ENCODE data around the gene PJA2.
A peak's percentile ranks its signal among the peaks of the same experiment; 100 is the strongest.

PJA2 gene

GRCh38 chr5:109410389-109411148 lies 795 bp upstream of the PJA2 start:
- Histone ChIP-seq H2AK5ac (ENCODE audit: low read depth, low read length) (no peak overlapping the region), H4K8ac (ENCODE audit: low read depth, low read length) (no peak overlapping the region), H3K18ac (ENCODE audit: low read length) (peak overlapping the region; percentile 65), H3K9me3 (replicated peaks in 1 of 2; ENCODE audit: control insufficient read depth in 2 of 2, insufficient read depth in 1 of 2, low read depth in 1 of 2, low read length in 2 of 2) (peaks cover 2 to 23% of the 10 kb centered on the region in 2 donors), H3K23ac (ENCODE audit: low read depth, low read length, poor library complexity) (no peak overlapping the region), H3K9ac (ENCODE audit: low read depth, low read length, poor library complexity) (no peak overlapping the region), H3K4me1 (ENCODE audit: control insufficient read depth in 2 of 2, insufficient read depth in 1 of 2, low read depth in 1 of 2, low read length in 2 of 2) (peaks cover 6 to 12% of the 10 kb centered on the region in 2 donors), H4K91ac (ENCODE audit: low read depth, low read length, poor library complexity) (no peak overlapping the region), H2BK120ac (ENCODE audit: low read depth, low read length) (no peak overlapping the region), H3K14ac (ENCODE audit: low read length) (no peak overlapping the region), H3K4ac (ENCODE audit: low read length) (no peak overlapping the region), H3K79me1 (ENCODE audit: low read depth, low read length) (peaks cover 2% of the 10 kb centered on the region), H2AFZ (ENCODE audit: low read length) (peak overlapping the region; percentile 69), H2BK5ac (ENCODE audit: low read length) (no peak overlapping the region), H2BK12ac (ENCODE audit: low read length) (no peak overlapping the region), H2BK15ac (ENCODE audit: low read length) (no peak overlapping the region), H3K4me2 (ENCODE audit: insufficient read depth, low read length, poor library complexity, severe bottlenecking) (peak overlapping the region; percentile 67), H3K36me3 (replicated peaks in 1 of 2; ENCODE audit: control insufficient read depth in 2 of 2, insufficient read depth in 2 of 2, low read length in 2 of 2) (no peaks in the 10 kb centered on the region), H3K27me3 (ENCODE audit: control insufficient read depth in 3 of 3, insufficient read depth in 3 of 3, low read depth in 1 of 3, low read length in 3 of 3) (no peaks in the 10 kb centered on the region), H3K27ac (replicated peaks; ENCODE audit: low read length) (peak overlapping the region; percentile 100), H3K4me3 (ENCODE audit: low read length in 2 of 2) (peak overlapping the region; percentile 52 to 79)
- WGBS, 2 donors (ENCODE audit: extremely low coverage in 2 of 2, insufficient read length in 2 of 2, insufficient replicate concordance in 1 of 2): no CpG with 5 or more reads among the region's 26 CpGs
- DNase-seq (ENCODE audit: low spot score): peak; percentile 79

- peak overlapping the region; percentile 98 for H3K27ac ChIP-seq (replicated peaks; ENCODE audit: low read length)
- peak overlapping the region; percentile 25 for H3K14ac ChIP-seq (ENCODE audit: low read length)
- peak overlapping the region; percentile 91 for H3K23ac ChIP-seq (ENCODE audit: low read depth, low read length, poor library complexity)
- no peak overlapping the region for H4K91ac ChIP-seq (ENCODE audit: low read depth, low read length, poor library complexity)
- H3K4me3 ChIP-seq (ENCODE audit: low read length in 2 of 2): peak overlapping the region; percentile 92 to 97
- H2AFZ ChIP-seq (ENCODE audit: low read length): peak overlapping the region; percentile 79
- peak overlapping the region; percentile 93 for H2BK5ac ChIP-seq (ENCODE audit: low read length)
- peak; percentile 56 for DNase-seq (ENCODE audit: low spot score)
- peak overlapping the region; percentile 47 for H2BK120ac ChIP-seq (ENCODE audit: low read depth, low read length)
- H3K79me1 ChIP-seq (ENCODE audit: low read depth, low read length): peaks cover 2% of the 10 kb centered on the region
- no peak overlapping the region for H3K4ac ChIP-seq (ENCODE audit: low read length)
- H3K4me2 ChIP-seq (ENCODE audit: insufficient read depth, low read length, poor library complexity, severe bottlenecking): peak overlapping the region; percentile 64
- H4K8ac ChIP-seq (ENCODE audit: low read depth, low read length): no peak overlapping the region
- peak overlapping the region; percentile 22 for H2BK12ac ChIP-seq (ENCODE audit: low read length)
- H3K27me3 ChIP-seq (ENCODE audit: control insufficient read depth in 3 of 3, insufficient read depth in 3 of 3, low read depth in 1 of 3, low read length in 3 of 3): no peaks in the 10 kb centered on the region
- peak overlapping the region; percentile 98 for H3K9ac ChIP-seq (ENCODE audit: low read depth, low read length, poor library complexity)
- peaks cover 0 to 25% of the 10 kb centered on the region in 2 donors for H3K9me3 ChIP-seq (replicated peaks in 1 of 2; ENCODE audit: control insufficient read depth in 2 of 2, insufficient read depth in 1 of 2, low read depth in 1 of 2, low read length in 2 of 2)
- WGBS, 2 donors (ENCODE audit: extremely low coverage in 2 of 2, insufficient read length in 2 of 2, insufficient replicate concordance in 1 of 2): no CpG with 5 or more reads among the region's 52 CpGs
- H2BK15ac ChIP-seq (ENCODE audit: low read length): peak overlapping the region; percentile 81
- peaks cover 0 to 6% of the 10 kb centered on the region in 2 donors for H3K36me3 ChIP-seq (replicated peaks in 1 of 2; ENCODE audit: control insufficient read depth in 2 of 2, insufficient read depth in 2 of 2, low read length in 2 of 2)
- peak overlapping the region; percentile 93 for H2AK5ac ChIP-seq (ENCODE audit: low read depth, low read length)
- peak overlapping the region; percentile 97 for H3K18ac ChIP-seq (ENCODE audit: low read length)
- peaks cover 6 to 12% of the 10 kb centered on the region in 2 donors for H3K4me1 ChIP-seq (ENCODE audit: control insufficient read depth in 2 of 2, insufficient read depth in 1 of 2, low read depth in 1 of 2, low read length in 2 of 2)
These were observed 557 bp downstream of the PJA2 start for GRCh38 chr5:109408991-109409843.

- Histone ChIP-seq H3K27ac (replicated peaks; ENCODE audit: low read length) (no peak overlapping the region), H2BK5ac (ENCODE audit: low read length) (no peak overlapping the region), H2BK120ac (ENCODE audit: low read depth, low read length) (no peak overlapping the region), H3K23ac (ENCODE audit: low read depth, low read length, poor library complexity) (no peak overlapping the region), H2AK5ac (ENCODE audit: low read depth, low read length) (no peak overlapping the region), H3K18ac (ENCODE audit: low read length) (no peak overlapping the region), H3K79me1 (ENCODE audit: low read depth, low read length) (peaks cover 2% of the 10 kb centered on the region), H3K36me3 (replicated peaks in 1 of 2; ENCODE audit: control insufficient read depth in 2 of 2, insufficient read depth in 2 of 2, low read length in 2 of 2) (peaks cover 0 to 13% of the 10 kb centered on the region in 2 donors), H4K8ac (ENCODE audit: low read depth, low read length) (no peak overlapping the region), H3K4me3 (ENCODE audit: low read length in 2 of 2) (peak overlapping the region in 1 of 2 donors; percentile 92), H3K14ac (ENCODE audit: low read length) (no peak overlapping the region), H3K9me3 (replicated peaks in 1 of 2; ENCODE audit: control insufficient read depth in 2 of 2, insufficient read depth in 1 of 2, low read depth in 1 of 2, low read length in 2 of 2) (peaks cover 0 to 37% of the 10 kb centered on the region in 2 donors), H3K4me2 (ENCODE audit: insufficient read depth, low read length, poor library complexity, severe bottlenecking) (no peak overlapping the region), H3K4me1 (ENCODE audit: control insufficient read depth in 2 of 2, insufficient read depth in 1 of 2, low read depth in 1 of 2, low read length in 2 of 2) (peaks cover 1 to 2% of the 10 kb centered on the region in 2 donors), H2BK12ac (ENCODE audit: low read length) (no peak overlapping the region), H3K4ac (ENCODE audit: low read length) (no peak overlapping the region), H4K91ac (ENCODE audit: low read depth, low read length, poor library complexity) (no peak overlapping the region), H3K27me3 (ENCODE audit: control insufficient read depth in 3 of 3, insufficient read depth in 3 of 3, low read depth in 1 of 3, low read length in 3 of 3) (no peaks in the 10 kb centered on the region), H3K9ac (ENCODE audit: low read depth, low read length, poor library complexity) (no peak overlapping the region), H2AFZ (ENCODE audit: low read length) (no peak overlapping the region), H2BK15ac (ENCODE audit: low read length) (no peak overlapping the region)
- no peak for DNase-seq (ENCODE audit: low spot score)
- WGBS, 2 donors (ENCODE audit: extremely low coverage in 2 of 2, insufficient read length in 2 of 2, insufficient replicate concordance in 1 of 2): no CpG with 5 or more reads among the region's 2 CpGs
These were observed 1.9 kb downstream of the PJA2 start for GRCh38 chr5:109407913-109408312.

- Histone ChIP-seq H3K14ac (ENCODE audit: low read length) (no peak overlapping the region), H3K23ac (ENCODE audit: low read depth, low read length, poor library complexity) (no peak overlapping the region), H2AFZ (ENCODE audit: low read length) (no peak overlapping the region), H2BK5ac (ENCODE audit: low read length) (no peak overlapping the region), H4K91ac (ENCODE audit: low read depth, low read length, poor library complexity) (no peak overlapping the region), H2BK120ac (ENCODE audit: low read depth, low read length) (no peak overlapping the region), H2BK12ac (ENCODE audit: low read length) (no peak overlapping the region), H3K36me3 (replicated peaks in 1 of 2; ENCODE audit: control insufficient read depth in 2 of 2, insufficient read depth in 2 of 2, low read length in 2 of 2) (peaks cover 0 to 20% of the 10 kb centered on the region in 2 donors), H2AK5ac (ENCODE audit: low read depth, low read length) (no peak overlapping the region), H3K4ac (ENCODE audit: low read length) (no peak overlapping the region), H3K4me2 (ENCODE audit: insufficient read depth, low read length, poor library complexity, severe bottlenecking) (no peak overlapping the region), H3K79me1 (ENCODE audit: low read depth, low read length) (peaks cover 2% of the 10 kb centered on the region), H2BK15ac (ENCODE audit: low read length) (no peak overlapping the region), H3K27ac (replicated peaks; ENCODE audit: low read length) (no peak overlapping the region), H3K4me1 (ENCODE audit: control insufficient read depth in 2 of 2, insufficient read depth in 1 of 2, low read depth in 1 of 2, low read length in 2 of 2) (no peaks in the 10 kb centered on the region), H3K4me3 (ENCODE audit: low read length in 2 of 2) (peak overlapping the region in 1 of 2 donors; percentile 14), H3K18ac (ENCODE audit: low read length) (no peak overlapping the region), H3K9ac (ENCODE audit: low read depth, low read length, poor library complexity) (no peak overlapping the region), H3K9me3 (replicated peaks in 1 of 2; ENCODE audit: control insufficient read depth in 2 of 2, insufficient read depth in 1 of 2, low read depth in 1 of 2, low read length in 2 of 2) (peaks cover 0 to 40% of the 10 kb centered on the region in 2 donors), H3K27me3 (ENCODE audit: control insufficient read depth in 3 of 3, insufficient read depth in 3 of 3, low read depth in 1 of 3, low read length in 3 of 3) (no peaks in the 10 kb centered on the region), H4K8ac (ENCODE audit: low read depth, low read length) (no peak overlapping the region)
- no peak for DNase-seq (ENCODE audit: low spot score)
- no CpG with 5 or more reads among the region's 1 CpG for WGBS, 2 donors (ENCODE audit: extremely low coverage in 2 of 2, insufficient read length in 2 of 2, insufficient replicate concordance in 1 of 2)
These were observed 3.1 kb downstream of the PJA2 start for GRCh38 chr5:109406719-109407118.
